ENCODE results near the gene AURKB.
A peak's percentile ranks its signal among the peaks of the same experiment; 100 is the strongest.
"Not testable (repeated sequence)": the region's sequence is repeated elsewhere in the genome, so short reads cannot be mapped to it uniquely, and the experiment has no call there.

The AURKB gene

DNA sequence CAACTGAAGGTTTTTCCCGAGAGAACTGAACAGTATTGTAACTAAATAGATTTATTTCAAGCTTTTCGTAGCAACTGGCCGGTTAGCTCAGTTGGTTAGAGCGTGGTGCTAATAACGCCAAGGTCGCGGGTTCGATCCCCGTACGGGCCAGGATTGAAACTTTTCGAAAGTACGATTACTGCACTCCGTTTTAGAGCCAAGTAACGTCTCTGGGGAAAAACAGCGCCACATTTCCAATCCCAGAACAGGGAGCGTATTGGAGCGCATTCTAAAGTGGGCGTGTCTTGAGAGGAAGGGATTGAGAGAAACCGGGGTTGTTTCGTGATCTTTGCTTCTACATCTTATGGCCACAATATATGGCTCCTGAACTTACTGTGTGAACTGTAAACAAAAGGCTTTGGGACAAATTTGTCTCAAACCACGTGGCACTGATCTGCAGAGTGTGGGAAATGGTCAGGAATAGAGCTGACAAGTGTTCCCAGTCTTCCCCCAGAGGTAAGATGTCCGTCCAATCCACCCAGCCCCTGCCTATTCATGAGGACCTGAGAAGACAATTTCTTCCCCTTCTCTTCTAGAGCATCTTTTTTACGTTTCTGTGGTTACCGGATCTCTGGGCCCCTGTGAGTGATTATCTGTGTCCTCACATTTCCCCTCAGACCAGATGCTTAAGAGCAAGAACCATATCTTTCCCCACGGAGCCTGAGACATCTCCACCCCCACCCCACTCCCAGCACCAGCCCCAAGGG lies 22.7 kb downstream of the AURKB start:
- peak; percentile 95 for DNase-seq

DNA sequence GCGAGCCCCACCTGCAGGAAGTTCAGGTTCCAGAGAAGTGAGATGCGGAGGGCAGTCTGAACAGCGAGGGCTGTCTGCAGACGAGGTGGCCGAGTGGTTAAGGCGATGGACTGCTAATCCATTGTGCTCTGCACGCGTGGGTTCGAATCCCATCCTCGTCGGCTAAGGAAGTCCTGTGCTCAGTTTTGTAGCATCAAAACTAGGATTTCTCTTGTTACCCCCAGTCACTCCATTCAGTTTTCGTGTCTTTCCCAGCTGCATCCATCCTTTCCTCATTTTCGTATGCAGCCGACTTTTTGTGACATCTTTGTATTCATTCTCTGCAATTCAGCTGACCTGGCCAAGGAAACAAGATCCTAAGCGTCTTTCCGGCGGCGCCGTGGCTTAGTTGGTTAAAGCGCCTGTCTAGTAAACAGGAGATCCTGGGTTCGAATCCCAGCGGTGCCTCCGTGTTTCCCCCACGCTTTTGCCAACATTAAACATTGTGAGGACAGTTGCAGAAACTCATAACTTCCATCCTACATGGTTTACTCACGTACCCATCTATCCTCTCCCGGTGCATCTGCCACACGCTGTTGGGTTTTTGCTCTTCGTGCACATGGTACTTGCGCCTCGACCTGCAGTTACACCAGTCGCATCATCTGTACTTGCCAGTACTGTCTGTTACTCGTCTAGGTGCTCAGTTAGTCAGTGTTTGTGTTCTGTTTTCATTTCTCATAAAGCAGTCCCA lies 23.4 kb downstream of the AURKB start:
- DNase-seq = peak; percentile 80

DNA sequence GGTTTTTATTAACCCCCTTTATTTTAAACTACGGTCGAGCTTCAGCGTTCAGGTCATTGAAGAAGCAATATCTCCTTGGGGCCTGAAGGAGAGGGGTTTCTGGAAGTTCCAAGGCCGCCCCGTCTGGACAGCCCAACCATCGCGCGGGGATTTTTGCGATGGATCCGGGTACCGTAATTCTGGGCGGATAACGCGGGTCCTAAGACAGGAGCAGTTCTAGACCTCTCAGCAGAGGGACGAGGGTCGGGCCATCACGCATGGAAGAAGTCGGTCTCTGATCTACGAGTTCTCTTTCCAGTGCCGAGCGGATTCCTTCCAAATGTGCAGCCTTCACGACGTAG lies 24.0 kb downstream of the AURKB start:
- no peak for DNase-seq

DNA sequence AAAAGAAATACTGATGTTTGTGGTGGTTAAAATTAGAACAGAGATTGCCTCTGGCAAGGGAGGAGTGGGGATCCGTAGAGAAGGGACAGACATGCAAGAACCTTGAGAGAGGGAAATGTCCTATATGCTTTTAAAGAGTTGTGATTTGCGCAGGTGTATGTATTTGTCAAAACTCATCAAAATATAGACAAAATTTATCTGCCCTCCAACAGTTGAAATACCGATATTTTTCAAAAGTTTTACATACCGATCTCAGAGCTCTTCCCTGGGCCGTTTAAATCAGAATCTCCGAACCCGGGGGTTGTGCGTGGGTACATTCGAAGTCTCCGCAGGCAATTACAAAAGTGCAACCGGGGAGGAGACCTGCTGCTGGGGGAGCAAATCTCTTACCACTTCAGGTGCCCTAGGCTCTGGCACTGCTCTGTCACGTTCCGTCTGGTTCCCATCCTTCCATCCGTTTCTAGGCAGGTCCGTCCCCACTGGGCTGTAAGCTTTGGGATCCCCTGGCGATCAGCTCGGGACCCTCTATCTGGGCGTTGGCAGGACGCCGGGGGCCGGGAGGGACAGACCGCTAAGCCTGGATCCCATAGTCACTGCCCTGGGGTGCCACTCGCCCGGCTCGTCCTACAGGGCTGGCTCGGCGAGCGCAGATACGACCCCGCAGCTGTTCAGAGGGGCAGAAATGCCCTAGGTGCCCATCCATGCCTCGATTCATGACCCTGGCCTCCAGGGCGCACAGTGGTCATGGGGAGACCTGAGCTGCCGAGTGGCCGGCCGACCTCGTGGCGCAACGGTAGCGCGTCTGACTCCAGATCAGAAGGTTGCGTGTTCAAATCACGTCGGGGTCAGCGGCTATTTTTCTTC lies 24.6 kb downstream of the AURKB start:
- peak; percentile 50 for DNase-seq

DNA sequence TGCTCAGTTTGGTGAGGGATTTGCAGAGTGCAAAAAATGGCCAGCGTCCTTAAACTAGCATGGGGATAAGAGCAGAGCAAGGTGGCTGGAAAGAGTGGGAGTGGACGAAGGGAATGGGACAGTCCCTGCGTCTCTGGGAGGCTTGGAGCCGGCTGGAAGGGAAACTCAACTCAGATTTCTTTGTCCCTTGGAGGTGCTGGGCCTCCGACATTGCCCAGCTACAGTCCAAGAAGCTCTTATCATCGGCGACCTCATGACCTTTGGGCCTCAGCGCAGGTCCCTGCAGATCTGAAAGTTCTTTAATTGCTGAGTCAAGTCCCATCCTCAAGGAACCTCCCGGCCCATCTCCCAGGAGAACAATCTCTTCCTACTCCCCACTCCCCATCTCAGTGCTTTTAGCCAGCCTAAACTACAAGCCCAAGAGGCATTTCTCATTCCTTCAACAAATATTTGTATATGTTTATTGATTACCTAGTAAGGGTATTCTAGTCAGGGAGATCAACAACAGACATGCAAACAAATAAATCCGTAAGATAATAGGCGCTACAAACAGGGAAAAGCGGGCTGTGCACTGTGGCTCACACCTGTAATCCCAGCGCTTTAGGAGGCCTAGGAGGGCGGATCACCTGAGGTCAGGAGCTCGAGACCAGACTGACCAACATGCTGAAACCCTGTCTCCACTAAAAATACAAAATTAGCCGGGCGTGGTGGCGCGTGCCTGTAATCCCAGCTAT lies 33.2 kb downstream of the AURKB start:
- DNase-seq = no peak

DNA sequence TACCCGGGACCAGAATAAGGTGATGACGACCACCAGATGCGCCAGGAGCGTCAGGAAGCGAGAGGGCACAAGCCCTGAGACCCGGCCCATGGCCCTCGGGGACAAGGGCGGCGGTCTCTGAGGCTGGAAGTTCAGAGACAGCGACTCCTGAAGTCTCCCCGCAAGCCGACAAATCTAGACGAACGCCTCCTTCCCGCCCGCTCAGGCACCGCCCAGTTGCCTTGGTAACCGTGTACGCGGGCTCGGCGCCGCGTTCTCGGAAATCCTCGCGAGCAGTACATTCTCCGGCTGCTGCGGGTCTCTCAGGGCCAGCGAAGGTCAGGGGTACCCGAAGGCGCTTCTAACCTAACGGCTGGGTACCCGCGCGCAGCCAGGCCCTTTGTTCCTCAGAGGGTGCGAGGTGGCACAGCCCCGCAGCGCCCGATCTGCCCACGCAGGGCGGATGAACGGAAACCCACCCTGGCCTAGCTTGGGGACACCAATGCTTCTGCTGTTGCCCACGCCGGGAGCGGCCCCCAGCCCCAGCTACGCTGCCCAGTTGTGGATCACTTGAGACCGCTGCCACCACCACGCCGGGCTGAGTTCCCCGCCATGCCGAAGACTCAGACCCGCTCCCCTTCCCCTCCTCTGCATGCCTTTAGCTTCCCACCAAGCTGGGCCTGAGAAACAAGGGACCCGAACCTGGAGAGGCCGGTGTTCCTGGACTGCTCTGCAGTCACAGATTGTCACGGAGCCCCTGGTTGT lies 34.0 kb downstream of the AURKB start, which contains the start of gene TMEM107:
Gene TMEM107, minus strand, starts transcription at position 184 of the 744 bp plus-strand sequence. Its CDS starts 94 bp downstream, at position 90.
- peak; percentile 53 for DNase-seq

DNA sequence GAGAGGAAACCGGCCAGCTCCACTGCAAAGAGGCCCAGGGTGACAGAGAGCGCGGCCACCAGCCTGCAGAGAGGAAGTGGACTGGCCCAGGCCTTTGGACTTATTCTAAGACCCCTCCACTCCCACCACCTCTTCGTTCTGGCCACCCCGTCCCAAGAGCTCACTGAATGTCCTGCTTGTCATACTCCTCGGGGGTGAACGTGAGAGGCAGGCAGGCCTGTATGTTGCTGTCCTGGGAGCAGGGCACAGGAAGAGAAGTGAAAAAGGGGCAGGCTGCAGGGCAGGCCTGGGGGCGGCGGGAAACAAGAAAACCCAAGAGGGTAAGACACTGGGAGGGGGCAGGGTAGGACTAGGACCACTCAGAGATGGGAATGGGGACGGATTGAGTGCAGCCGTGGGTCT lies 34.6 kb downstream of the AURKB start:
- DNase-seq = no peak

DNA sequence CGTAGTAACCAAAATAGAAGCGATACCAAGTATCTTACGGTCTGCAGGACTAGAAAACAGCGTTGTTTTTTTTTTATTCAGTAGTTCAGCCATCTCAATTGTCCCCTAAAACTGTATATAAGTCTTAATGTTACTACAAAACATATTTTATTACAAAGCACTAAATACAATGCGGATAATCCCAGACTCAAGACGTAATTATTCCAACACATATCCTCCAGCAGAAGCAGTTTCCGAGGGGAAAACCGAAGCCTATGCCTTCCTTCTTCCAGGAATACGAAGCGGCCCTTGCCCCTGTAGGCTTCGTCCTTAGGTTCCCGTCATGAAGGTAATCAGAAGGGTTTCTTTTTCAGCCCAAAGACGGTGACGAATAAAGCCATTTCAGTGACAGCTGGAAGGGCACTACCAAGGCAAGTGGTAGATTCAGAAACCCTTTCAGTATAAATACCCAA lies 36.5 kb downstream of the AURKB start:
- no peak for DNase-seq

DNA sequence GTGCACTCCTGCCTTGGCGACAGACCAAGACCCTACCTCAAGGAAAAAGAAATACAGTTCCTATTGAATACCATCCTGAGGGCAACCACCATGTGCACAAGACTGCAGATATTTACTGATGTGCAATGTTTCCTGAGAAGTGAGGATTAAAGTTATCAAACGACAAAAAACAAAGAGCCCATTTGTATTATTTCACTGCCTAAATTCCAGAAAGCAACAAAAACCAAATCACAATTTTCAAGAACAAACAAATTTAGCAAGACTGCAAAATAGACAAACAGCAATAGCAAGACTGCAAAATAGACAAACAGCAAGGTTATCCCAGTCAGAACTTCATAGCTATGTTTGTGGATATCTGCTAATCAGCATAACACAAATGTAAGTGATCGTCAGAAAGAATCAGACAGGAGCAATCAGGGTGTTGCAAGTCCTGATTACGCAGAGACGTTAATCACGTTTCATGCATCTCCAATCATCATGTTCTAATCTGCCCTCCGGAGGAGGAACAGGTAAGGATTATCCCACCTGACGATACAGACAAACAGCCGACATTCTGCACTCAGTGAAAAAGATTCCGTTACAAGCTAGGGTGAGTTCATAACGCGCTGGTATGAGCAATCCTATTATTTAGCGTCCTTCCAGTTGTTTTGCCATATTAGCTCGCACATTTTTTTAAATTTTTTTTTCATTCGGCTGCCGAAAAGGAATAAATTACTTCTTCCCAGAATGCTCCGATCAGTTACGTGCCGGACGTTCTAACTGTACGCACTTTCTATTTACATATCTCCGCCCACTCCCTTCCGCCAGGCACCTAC lies 37.1 kb downstream of the AURKB start:
- DNase-seq = peak; percentile 92

DNA sequence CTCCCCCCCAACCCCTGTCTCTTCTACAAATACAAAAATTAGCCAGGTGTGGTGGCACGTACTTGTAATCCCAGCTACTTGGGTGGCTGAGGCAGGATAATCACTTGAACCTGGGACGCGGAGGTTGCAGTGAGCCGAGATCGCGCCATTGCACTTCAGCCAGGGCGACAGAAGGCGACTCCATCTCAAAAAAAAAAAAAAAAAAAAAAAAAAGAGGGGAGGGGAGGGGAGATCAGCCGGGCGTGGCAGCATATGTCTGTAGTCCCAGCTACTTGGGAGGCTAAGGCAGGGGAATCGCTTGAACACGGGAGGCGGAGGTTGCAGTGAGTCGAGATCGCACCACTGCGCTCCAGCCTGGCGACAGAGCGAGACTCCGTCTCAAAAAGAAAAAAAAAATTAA lies 40.2 kb downstream of the AURKB start:
- DNase-seq = not testable (repeated sequence)

DNA sequence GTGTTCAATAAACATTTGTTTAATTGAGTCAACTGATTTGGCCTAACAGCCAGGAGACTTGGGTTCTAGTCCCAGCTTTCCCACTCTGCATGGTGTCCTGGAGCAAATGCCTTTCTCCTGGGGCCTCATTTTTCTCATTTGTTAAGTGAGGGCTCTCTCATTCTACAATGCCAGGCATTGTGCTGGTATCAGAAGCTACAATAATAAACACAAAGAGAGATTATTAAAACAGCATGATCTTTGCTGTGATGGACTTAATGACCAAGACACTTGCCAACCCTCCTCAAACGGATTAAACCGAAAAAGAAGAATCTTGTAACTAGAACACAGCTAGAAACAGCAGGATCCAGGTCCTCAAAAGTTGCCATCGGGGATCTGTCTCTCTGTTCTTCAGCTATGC lies 42.8 kb downstream of the AURKB start:
- no peak for DNase-seq

DNA sequence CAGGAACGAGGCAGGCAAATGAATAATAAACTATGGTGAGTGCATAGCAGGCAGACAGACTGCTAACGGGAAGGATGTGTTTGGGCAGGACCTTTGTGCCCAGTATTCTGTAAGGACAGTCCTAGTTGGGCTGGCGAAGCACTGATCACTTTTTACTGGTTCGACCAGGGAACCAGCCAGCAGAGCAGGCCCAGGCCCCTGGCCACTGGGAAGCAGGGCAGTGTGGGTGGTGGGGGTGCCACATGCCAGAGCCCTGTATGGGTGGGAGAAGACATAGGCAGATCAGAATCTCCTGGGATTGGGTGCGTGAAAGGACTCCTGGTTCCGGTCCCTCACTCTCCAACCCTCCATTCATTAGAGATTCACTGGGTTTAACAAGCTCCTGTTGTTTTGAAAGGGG lies 43.6 kb downstream of the AURKB start:
- no peak for DNase-seq

DNA sequence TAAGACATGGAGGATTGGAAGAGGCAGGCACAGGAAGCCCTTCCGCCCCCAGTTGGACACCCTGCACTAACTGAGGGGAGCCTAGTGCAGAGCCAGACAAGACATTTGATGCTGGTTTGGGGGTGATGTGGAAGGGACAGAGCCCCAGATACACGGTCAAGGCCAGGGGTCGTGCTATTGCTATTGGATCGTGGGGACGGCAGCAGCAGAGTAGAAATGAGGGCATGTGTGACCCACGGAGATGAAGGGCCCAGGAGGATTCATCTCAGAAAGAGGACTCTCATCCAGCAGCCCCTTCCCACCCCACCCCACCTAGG lies 45.6 kb downstream of the AURKB start:
- DNase-seq = no peak

DNA sequence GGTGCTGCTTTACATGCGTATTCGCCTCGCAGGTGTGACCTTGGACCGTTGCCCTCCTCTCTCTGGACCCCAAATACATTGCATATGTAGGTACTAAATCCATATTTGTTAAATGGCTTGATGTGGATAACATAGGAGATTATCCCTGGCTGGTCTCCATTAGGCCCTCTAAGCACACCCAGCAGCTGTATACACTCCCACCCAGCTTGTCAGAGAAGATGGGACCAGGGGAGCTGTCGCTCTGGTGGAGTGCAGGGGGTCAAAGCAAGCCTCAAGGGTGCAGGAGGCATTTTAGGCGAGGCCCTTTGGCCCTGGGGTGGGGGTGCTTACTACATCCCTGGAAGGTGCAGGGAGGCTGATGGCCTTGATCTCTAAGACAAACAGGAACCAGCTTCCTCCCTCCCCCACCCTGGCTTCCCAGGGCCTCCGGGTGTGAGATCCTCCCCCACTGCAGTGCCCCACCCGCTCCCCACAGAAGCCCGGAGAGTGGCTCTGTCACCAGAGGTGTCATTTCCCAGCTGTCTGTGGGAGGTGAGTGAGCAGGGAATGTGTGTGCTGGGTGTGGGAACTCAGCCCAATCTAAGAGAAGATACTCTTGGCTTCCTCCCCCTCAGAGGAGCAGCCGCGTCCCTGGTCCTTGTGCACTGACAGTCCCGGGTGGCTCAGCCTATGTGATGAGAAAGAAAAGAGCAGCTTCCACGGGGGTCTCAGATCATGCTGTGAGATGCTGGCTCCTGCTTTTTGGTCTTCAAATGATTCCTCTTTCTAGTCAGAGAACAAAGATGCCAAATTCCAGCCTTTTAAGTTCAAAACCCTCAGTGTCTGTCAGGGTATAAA lies 46.2 kb downstream of the AURKB start:
- DNase-seq = no peak

DNA sequence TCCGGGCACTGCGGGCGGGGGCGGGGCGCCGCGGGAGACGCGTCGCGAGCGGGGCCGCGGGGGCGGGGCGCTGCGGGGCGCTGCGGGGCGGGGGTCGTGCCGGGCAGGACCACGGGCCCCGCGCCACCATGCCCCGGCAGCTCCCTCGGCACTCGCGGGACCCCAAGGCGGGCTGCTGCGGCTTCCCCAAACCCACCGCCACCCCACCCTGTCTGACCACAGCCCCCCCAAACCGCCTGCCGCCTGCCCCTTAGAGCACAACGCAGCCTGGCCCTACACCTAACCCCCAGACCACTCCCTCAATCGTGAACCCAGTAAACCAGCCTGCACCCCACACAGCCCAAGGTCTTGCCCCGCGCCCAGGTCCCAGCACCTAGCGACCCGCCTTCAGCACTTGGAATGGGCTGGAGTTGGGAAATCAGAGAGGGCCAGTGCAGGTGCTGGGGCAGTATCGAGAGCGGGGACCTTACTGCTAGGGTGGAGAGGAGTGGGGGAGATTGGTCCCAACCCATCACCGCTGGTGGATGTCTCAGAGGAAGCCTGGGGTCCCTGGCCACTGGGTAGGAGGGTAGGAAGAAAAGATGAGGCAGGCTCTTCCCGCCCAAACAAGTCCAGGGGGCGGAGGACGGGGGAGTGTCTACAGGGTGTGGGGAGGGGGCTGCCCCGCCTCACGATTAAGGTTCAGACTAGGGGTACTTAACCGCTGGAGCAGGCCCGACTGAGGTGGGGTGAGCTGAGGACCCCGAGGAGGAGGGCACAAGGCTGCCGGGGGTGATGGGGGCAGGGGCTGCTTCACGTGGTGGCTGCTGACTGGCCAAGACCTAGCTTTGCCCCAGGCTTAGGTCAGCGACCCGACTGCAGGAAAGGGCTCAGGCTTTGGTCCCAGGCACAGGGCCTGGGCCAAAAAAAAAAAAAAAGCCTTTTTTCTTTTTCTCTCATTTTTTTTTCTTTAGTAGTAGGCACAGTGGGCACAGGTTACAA lies 47.1 kb downstream of the AURKB start:
- DNase-seq = no peak

DNA sequence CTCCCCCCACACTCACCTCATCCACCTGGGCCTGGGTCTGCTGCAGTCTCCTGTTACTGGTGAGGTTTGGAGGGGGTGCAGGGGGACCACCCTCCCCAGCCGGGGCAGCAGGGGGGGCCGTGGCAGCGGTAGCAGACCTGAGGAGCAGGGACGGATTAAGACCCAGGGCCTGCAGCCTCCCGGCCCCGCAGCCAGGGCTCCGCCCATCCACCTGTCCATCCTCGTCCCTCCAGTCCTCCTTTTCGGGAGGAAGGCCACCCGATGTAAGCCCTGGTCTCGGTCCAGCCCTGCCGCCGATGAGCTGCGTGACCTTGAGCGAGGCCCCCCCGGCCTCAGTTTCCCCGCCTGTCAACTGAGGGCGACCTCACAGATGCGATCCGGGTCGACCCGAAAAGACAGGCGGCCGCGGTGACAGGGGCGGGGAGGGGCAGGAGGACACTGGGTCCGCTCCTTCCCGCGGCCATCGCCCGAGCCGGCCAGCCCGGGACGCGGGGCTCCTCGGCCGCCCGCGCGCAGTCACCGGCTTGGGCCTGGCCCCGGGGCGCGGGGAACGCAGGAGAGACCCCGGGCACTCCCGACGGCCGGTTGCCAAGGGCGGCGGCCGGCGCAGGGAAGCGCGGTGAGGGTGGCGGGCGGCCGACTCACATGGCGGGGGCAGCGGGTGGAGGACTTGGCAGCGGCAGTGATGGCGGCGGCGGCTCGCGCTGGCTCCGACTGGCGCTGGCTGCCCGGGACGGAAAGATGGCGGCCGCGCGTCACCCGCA lies 48.0 kb downstream of the AURKB start, which contains the start of gene VAMP2:
Gene VAMP2, minus strand, starts transcription at position 716 of the 764 bp plus-strand sequence. Its CDS starts 69 bp downstream, at position 647.
- DNase-seq = no peak

DNA sequence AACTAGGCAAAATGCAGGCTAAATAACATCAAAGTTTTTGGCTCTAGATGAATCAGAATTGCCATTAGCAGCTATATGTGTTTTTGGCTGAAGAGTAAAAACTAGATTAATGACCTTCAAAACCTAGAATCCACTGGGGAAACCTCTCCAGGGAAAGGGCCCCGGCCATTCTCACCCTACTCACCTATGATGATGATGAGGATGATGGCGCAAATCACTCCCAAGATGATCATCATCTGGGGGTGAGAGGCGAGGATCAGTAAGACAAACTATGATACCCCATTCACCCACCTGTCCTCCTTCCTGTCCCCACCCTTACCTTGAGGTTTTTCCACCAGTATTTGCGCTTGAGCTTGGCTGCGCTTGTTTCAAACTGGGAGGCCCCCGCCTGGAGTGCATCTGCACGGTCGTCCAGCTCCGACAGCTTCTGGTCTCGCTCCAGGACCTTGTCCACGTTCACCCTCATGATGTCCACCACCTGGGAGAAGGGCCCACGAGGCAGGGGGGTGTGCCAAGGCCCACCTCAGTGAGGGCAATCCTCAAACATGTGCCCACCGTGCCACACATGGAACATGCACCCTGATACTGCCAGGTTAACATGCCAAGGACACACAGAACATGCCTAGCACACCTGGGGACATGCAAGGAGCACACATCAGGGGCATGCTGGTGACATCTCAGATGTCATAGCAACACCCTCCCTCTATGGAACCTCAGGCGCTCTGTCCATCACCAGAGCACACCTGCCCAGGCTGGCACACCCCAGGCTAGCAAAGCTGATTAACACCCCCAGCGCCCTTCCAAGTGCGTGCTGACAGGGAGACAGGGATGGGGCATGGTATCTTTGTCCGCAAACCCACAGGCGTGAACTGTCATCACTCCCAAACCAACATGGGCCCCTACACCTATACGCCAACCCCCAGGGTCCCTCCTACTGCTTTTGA lies 48.8 kb downstream of the AURKB start:
- no peak for DNase-seq
